Fibroblast of mammary gland (primary cell): ENCODE measurements around the gene ARHGAP6.

Experiments used
- DNase-seq: peaks from one replicate; pipeline ENCODE4 v3.0.0-alpha.2; 2010; ENCODE audit warnings: low read depth
- H3K4me3 ChIP-seq: 2 replicates; pipeline ENCODE4 v1.5.1; 2011; ENCODE audit warnings: low read depth, mild to moderate bottlenecking, low read length, moderate library complexity; ENCODE audit not compliant: control insufficient read depth
- CTCF ChIP-seq: conservative IDR thresholded peaks from 2 replicates; pipeline ENCODE4 v1.5.1; 2011; ENCODE audit warnings: low read depth, low read length, inconsistent platforms; ENCODE audit not compliant: control insufficient read depth, insufficient read depth

Gene ARHGAP6

GRCh38 chrX:11319806-11320520, 345.8 kb downstream of the ARHGAP6 start:
- peak; percentile 30 for DNase-seq
- no peak for TF ChIP-seq CTCF
- no peak overlapping the region for H3K4me3 ChIP-seq

- no peak for TF ChIP-seq CTCF
- no peak overlapping the region for H3K4me3 ChIP-seq
- no peak for DNase-seq
Measured at GRCh38 chrX:11311706-11312105, 354.0 kb downstream of the ARHGAP6 start.

- H3K4me3 ChIP-seq, result no peak overlapping the region
- peak; percentile 18 for DNase-seq
- no peak for TF ChIP-seq CTCF
Measured at GRCh38 chrX:11309220-11309619, 356.5 kb downstream of the ARHGAP6 start.

GRCh38 chrX:11305641-11306040, 360.1 kb downstream of the ARHGAP6 start:
- DNase-seq, result no peak
- H3K4me3 ChIP-seq, result no peak overlapping the region
- no peak for TF ChIP-seq CTCF

- H3K4me3 ChIP-seq, result no peak overlapping the region
- TF ChIP-seq CTCF, result no peak
- no peak for DNase-seq
Measured at GRCh38 chrX:11304829-11305228, 360.9 kb downstream of the ARHGAP6 start.

DNA sequence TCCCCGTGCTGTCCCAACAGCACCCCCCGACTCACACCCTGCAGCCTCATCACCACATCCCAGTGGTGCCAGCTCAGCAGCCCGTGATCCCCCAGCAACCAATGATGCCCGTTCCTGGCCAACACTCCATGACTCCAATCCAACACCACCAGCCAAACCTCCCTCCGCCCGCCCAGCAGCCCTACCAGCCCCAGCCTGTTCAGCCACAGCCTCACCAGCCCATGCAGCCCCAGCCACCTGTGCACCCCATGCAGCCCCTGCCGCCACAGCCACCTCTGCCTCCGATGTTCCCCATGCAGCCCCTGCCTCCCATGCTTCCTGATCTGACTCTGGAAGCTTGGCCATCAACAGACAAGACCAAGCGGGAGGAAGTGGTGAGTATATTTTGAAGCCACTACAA, 367.1 kb downstream of the ARHGAP6 start:
- no peak overlapping the region for H3K4me3 ChIP-seq
- DNase-seq, result no peak
- TF ChIP-seq CTCF, result no peak

GRCh38 chrX:11296051-11296450, 369.7 kb downstream of the ARHGAP6 start:
- no peak for TF ChIP-seq CTCF
- no peak overlapping the region for H3K4me3 ChIP-seq
- no peak for DNase-seq
